GM21423 (cell line): ENCODE results near the gene KMT2B.

Source experiments
- ATAC-seq: cut with Tn5 transposase; IDR thresholded peaks from one replicate; pipeline ENCODE4 v1.9.1; 2021; ENCODE audit warnings: mild to moderate bottlenecking, moderate library complexity; ENCODE audit not compliant: unreplicated experiment

The KMT2B gene

GRCh38 chr19:35740108-35740422, 22.3 kb downstream of the KMT2B start:
- ATAC-seq = peak; percentile 8

- peak; percentile 50 for ATAC-seq
Observed at GRCh38 chr19:35740423-35741202, 22.8 kb downstream of the KMT2B start.

- no peak for ATAC-seq
Observed at GRCh38 chr19:35741203-35741515, 23.4 kb downstream of the KMT2B start.

GRCh38 chr19:35742121-35742724, 24.4 kb downstream of the KMT2B start, which contains the start of gene IGFLR1:
Gene IGFLR1, minus strand, starts transcription at chr19:35742452. Its CDS starts 1,272 bp downstream, at chr19:35741180.
- no peak for ATAC-seq

GRCh38 chr19:35743640-35744429, 26.0 kb downstream of the KMT2B start:
- no peak for ATAC-seq

GRCh38 chr19:35744430-35745327, 26.9 kb downstream of the KMT2B start:
- ATAC-seq = peak; percentile 33

- peak; percentile 36 for ATAC-seq
Observed at GRCh38 chr19:35745328-35746086, 27.7 kb downstream of the KMT2B start, which contains the start of the genes PSENEN and U2AF1L4. Gene PSENEN, plus strand, starts transcription at chr19:35745651. Its CDS starts 280 bp downstream, at chr19:35745931. Gene U2AF1L4, minus strand, starts transcription at chr19:35745418. Its CDS starts 27 bp downstream, at chr19:35745391.

GRCh38 chr19:35746087-35746462, 28.3 kb downstream of the KMT2B start:
- ATAC-seq = no peak

GRCh38 chr19:35746531-35746930, 28.7 kb downstream of the KMT2B start:
- ATAC-seq = no peak

- peak; percentile 70 for ATAC-seq
Observed at GRCh38 chr19:35748106-35749020, 30.6 kb downstream of the KMT2B start, which contains the start of gene LIN37. Gene LIN37, plus strand, starts transcription at chr19:35748576. Its CDS starts 149 bp downstream, at chr19:35748725.

GRCh38 chr19:35750167-35750566, 32.4 kb downstream of the KMT2B start:
- no peak for ATAC-seq

- ATAC-seq = no peak
Observed at GRCh38 chr19:35751839-35752745, 34.3 kb downstream of the KMT2B start.

GRCh38 chr19:35752746-35753350, 35.0 kb downstream of the KMT2B start:
- no peak for ATAC-seq

- ATAC-seq = no peak
Observed at GRCh38 chr19:35753634-35754369, 36.0 kb downstream of the KMT2B start.

GRCh38 chr19:35754370-35755130, 36.7 kb downstream of the KMT2B start:
- ATAC-seq = no peak

GRCh38 chr19:35755131-35755549, 37.3 kb downstream of the KMT2B start:
- no peak for ATAC-seq
